HG02588 (cell line): ENCODE results near the gene MANEAL.

Experiments
- ATAC-seq: cut with Tn5 transposase; IDR thresholded peaks from one replicate; pipeline ENCODE4 v1.9.1; 2021; ENCODE audit warnings: mild to moderate bottlenecking, moderate library complexity; ENCODE audit not compliant: unreplicated experiment

The MANEAL gene

DNA sequence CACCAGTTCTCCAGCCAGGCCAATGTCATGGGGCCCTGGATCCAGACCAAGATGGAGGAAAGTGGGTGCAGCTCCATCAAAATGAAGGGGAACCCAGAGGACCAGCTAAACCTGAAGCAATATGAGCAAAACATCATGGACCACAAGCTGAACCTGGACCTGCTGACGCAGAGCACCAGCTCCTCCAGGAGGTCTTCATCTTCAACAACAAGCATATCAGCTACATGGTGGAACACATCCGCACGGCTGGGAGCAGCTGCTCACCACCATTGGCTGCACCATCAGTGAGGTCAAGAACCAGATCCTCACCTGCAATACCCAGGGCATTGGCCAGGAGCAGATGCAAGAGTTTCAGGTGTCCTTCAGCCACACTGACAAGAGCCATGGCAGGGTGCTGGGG, 15.0 kb upstream of the MANEAL start:
- no peak for ATAC-seq

DNA sequence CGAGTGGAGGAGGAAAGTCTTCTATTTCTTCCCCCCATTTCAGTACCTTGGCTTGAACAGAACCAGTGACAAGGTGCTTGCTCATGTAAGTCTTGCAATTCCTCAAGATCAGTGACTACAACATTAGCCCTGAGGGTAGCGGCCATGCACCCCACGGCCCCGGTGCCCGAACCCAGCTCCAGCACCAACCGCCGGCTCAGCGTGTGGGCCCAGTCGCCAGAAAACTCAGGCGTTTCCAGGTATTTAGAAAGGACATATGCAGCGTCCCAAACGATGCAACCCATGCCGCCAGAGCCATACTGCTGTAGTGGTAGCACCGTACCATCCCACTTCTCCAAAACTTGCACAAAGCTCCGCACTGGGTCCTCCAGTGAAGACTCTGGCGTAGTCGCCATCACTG, 11.2 kb upstream of the MANEAL start:
- no peak for ATAC-seq

DNA sequence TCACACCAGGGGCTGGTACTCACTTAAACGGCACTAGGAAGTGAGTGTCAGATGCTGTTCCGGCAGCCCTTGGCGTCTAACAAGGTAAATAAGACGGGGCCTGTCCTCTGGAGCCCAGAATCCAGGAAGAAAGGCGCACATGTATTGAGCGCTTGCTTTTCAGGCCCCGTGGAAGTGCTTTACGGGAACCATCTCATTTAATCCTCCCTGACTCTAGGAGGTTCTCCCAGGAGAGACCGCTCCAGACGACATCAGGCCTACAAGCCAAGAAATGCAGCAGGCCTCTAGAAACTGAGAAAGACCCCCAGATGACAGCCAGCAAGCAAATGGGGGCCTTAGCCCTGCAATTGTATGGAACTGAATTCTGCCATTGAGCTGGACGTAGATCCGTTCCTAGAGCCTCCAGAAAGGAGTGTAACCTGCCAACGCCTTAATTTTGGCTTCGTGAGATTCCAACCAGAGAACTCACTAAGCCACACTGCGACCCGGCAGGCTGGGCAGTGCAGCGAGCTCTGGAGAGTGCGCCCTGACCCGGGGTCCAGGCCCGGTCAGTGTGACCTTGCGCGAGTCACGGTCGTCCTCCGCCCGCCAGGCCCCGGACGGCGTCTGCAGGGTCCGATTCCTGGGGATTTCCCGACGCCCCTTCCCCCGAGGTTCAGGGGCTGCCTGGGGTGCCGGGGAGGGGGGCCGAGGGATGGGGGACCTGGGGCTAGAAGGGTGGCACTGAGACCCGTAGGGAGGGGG, 532 bp upstream of the MANEAL start:
- no peak for ATAC-seq

DNA sequence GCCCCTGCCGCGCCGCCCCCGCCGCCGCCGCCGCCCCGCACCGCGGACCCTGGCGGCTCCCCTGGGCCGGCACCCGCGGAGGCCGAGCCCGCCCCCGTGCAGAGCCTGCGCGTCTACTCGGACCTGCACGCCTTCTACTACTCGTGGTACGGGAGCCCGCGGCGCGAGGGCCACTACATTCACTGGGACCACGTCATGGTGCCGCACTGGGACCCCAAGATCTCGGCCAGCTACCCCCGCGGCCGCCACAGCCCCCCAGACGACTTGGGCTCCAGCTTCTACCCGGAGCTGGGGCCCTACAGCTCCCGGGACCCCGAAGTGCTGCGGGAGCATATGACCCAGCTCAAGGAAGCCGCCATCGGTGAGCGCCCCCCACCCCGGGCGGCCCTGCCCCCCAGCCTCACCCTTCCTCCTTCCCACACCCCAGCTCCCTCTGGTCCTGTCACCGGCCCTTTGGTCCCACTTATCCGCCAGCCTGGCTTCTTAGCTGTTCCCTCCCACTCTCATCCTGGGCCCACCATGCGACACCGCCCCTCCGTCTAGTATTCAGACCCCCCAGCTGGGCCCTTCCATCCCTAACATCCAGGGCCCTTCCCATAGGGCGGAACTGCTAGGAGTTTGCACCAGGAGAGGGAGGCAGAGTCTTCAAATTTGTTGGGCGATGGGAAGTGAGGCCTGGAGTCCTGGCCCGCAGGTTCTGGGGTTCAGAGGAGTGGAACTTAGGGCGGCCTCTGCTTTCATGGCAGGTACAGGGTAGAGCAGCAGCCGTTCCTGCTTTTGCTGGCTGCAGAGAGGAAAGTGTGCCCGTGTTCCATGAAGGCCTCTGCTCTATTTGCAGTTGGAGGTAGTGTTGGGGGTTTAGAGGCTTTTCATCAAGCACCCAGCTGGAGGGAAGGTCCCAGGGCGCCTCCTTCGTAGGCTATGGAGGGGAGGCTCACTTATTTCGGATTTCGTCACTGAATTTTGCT, 1.0 kb downstream of the MANEAL start:
- peak; percentile 32 for ATAC-seq

DNA sequence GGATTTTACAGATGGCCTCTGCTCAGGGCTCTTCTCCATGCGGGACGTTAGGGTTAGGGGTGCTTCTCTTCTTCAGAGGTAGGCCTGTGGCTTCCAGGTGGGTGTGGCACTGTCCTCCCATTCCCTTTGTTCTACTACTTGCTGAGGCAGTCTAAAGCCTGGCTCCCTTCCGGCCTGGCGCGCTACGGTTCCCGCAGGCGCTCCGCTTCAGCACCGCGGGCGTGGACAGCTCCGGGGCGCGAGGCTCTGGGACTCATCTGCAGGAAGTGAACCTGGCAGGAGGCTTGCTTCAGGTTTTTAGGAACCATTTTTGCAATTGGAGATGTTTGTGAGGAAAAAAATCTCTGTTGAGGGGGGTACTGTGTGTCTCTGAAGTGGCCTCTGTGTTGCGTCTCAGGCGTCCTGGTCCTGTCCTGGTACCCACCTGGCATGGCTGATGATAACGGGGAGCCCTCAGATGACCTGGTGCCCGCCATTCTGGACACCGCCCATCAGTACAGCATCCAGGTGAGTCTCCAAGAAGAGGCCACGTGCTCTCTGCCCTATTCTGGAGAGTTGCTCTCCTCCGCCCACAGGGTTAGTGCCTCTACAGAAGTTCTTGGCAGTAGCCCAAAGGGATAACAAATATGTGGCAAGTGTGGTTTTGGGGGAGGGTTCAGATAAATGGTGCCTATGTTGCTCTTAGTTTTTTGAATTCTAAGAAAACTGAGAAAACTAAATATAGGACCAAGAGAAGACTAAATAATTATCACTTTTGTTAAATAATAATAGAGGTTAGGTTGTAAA, 1.9 kb downstream of the MANEAL start:
- ATAC-seq = no peak

DNA sequence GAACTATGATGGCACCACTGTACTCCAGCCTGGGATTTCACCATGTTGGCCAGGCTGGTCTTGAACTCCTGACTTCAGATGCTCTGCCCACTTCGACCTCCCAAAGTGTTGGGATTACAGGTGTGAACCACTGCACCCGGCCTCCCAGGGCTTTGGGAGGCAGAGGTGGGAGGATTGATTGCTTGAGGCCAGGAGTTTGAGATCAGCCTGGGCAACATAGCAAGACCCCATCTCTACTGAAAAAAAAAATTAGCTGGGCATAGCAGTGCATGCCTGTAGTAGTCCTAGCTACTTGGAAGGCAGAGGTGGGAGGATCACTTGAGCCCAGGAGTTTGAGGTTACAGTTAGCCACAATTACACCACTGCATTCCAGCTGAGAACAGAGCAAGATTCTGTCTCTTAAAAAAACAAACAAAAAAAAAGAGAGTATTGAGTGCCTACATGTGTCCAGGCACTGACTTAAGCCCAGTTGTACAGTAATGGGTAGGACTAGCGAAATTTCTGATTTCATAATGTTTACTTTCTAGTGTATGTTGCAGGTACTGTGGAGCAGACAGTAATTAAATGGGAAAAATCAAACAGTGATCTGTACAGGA, 4.2 kb downstream of the MANEAL start:
- ATAC-seq = no peak

DNA sequence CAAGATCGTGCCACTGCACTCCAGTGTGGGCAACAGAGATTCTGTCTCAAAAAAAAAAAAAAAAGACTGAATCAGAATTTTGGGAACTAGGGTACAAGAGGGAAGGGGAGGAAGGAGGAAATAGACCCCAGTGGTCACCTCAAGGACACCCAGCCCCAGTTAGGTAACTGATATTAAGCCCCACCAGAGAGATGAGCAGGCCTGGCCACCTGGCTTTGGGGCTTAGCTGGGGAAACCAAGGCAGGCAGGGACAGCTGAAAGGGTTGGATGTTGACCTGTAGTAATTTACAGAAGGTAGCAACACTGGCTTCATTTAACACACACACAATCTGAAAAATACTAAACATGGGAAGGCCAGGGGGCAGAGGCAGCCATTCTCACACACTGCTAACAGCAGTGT, 8.8 kb downstream of the MANEAL start:
- ATAC-seq = no peak

DNA sequence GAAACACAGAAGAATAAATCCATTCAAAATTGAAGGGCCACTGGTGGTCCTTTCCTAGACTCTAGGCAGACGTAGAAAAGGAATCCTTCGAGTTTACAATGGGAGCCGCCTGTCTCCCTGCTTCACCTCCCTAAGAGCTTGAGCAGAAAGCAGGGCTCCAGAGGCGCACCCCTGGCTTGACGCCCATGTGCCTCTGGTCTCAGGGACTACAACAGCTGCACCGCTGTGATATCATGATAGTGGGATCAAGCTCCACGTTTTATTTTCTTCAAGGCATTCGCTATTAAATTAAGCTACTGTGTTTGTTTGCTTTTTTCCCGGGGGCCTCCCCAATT, 13.5 kb downstream of the MANEAL start:
- ATAC-seq = no peak

DNA sequence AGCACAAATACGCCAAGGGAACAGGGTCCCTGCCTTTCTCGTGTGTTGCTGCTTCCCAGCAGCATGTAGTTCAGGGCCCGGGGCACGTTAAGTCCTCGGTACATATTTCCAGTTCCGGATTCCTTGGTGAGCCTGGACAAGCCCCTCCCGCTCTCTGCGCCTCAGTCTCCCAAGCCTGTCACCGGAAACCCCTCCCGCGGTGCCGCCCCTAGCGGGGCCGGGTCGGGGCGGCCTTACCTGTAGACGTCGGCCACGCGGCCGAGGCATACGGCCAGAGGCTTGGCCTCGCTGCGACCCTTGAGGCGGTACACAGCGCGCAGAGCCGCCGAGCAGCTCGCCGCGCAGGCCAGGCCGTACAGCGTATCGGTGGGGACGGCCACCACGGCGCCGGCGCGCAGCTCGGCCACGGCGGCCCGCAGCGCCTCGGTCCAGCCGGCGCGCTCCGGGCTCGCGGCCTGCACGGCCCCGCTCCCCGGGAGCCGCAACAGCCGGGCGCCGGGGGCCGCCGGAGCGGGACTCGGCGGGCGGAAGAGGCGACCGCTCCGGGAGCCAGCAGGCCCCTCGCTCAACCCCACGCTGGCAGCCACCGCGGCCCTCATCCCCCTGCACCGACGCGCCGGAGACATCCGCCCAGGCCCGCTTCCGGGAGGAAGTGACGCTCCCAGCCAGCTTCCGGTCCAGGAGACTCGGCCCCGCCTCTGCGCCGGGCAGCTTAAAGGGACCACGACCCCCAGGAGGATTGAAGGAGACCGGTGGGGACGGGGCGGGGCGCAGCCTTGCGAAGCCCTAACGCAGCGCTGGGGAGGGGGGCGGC, 14.1 kb downstream of the MANEAL start, which contains the start of the genes C1orf122 and YRDC:
TSS of gene C1orf122 (plus strand) at position 236 of the 814 bp plus-strand sequence. CDS start 615 bp downstream, outside the sequence.
TSS of gene YRDC (minus strand) at position 654 of the 814 bp plus-strand sequence. CDS start at position 626, 28 bp downstream.
- ATAC-seq = peak; percentile 86

DNA sequence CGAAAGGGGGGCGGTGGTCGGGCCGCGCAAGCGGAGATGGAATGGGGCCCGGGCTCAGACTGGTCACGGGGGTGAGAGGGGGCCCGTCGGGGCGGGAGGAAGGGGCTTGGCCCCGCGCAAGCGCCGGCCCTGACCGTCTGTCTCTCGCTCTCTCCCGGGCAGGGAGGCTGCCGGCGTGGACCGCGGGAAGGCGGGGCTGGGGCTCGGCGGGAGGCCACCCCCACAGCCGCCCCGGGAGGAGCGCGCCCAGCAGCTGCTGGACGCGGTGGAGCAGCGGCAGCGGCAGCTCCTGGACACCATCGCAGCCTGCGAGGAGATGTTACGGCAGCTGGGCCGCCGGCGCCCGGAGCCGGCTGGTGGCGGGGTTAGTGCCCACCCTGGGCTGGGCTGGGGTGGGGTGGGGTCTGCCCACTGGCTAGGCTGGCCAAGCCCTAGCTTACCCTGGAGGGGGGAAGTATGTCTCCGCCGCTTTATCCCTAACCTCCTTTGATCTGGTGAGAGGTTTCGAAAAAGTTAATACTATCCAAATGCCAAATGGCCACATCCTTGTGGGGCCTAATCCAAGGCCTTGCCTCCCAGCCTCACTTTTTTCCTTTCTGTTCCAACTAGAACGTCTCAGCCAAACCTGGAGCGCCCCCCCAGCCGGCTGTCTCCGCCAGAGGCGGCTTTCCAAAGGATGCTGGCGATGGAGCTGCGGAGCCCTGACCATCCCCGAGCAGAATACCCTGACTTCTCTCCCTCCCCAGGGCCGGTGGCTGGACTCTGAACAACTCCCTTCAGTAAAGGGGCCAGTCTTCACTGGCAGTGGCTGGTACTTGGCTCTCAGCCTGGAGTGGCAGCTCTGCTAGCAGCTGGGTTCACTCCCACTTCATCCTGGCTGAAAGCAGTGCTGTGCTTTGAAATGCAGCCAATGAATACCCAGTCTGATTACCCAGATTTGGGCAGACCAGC, 15.0 kb downstream of the MANEAL start:
- peak; percentile 36 for ATAC-seq

DNA sequence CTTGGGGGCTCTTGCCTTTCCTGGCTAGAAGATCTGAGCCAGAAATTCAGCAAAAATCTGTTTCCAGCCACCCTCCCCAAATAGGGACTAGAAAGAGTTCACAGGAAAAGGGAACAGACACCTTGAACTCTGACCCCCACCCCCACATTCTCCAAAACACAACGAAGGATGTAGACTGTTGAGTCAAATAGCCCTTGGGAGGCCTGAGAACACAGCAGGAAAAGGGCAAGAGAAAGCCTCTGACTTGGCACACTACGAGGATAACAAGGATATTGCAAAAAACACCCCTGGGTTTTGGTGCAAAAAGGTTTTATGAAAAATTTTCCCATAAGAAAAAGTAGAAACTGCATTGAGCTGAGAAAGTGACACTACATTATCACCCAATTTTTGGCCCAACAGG, 16.3 kb downstream of the MANEAL start:
- no peak for ATAC-seq

DNA sequence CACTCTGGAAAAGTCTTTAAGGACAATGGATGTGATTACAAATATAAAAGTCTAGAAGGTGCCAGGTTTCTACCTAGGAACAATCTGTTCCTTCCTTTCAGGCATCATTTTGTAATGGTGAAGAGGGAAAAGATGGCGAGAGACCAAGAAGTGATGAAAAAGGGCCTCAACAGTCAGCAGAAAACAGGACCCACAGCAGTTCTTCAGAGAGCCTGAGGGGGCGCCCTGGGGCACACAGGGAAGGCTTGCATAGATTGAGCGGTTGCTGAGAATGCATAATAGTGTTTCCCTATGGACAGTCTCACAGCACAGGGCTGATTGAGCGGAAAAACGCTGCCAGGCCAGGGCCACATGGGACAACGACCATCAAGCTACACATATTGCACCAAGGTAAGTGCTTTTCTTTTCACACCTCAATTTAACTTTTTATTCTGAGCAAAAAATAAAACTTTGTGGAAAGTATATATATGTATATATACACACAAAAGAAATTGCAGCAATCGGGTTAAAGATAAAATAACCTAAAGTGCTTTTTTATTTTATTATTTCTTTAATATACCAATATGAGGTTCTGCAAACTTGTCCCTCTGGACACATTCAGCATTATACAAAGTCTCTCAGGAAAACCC, 17.5 kb downstream of the MANEAL start:
- ATAC-seq = no peak

DNA sequence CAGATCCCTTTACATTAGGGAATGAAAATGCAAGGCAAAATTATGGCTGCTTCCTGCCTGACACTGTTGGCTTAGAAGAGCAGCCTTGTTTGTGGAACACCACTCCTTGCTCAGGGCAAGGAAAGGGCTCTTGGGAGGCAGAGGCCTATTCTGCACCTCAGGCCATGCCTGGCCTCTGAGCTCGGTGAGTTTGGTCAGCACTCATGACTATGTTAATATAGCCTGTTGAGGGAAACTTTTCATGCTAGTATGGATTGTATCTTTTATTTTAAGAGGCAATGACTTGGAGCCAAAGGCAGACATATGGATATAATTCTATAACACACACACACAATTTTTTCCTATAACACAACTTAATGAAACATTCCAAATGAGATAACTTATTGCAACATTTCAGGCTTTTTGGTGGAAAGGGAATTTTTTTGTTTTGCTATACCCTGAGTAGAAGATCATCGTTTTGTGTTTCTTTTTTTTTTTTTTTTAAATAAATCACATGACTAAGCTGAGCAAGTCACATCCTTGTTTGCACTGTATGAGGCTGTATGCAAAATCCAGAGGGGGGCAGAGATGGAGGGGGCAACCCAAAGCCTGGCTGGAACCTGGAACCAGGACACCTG, 20.0 kb downstream of the MANEAL start:
- ATAC-seq = no peak

DNA sequence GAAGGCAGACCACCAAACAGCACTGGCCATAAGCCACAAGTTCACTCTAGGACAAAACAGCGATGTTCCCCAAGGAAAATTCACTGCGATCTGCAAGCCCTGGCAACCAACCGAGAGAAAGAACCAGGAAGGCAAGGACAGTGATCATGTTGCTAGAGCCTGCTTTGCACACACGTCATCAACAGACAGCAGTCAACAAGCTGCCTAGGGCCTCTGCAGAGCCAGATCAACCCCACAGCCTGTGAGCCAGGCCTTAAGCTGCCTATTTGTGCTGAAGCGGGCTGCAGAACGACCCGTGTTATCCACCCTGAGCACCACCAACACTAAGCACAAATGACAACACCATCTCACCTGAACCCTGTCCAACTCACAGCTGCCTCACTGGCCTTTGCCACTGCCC, 20.6 kb downstream of the MANEAL start:
- ATAC-seq = no peak

DNA sequence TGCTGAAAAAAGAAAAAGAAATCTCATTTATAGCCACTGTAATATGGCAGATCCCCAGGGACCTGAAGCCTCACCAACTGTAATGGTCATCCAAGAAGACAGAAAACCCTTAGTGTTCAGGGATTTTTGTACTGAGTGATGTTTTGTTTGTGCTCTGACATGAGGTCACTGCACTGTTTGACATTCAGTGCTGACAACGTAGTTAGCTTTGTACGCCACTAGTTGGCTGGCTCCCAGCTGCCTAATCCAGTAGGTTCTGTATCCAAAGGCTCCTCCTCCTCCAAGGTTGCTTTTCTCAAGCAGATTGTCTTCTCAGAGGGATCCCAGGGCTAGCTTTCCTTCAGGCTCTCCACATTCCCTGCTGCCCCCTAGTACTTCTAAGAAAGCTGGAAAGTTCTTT, 23.8 kb downstream of the MANEAL start:
- ATAC-seq = no peak

DNA sequence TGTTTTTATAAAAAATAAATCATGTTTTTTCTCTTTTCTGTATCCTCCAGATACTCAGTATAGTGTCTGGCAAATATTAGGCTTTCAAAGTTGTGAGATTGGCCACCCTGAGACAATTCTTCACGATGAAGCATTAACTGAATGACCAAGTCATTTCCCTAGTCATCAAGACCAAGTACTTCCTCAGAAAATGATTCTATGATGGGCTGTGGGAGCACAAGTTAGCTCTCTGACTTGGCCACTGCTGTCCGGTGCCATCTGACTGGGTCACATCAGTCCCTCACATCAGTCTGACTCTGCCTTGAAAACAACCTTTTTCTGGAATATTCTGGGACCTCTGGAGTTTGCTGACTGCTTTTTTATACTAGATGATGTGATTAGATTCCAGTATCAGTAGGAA, 27.8 kb downstream of the MANEAL start:
- ATAC-seq = no peak

DNA sequence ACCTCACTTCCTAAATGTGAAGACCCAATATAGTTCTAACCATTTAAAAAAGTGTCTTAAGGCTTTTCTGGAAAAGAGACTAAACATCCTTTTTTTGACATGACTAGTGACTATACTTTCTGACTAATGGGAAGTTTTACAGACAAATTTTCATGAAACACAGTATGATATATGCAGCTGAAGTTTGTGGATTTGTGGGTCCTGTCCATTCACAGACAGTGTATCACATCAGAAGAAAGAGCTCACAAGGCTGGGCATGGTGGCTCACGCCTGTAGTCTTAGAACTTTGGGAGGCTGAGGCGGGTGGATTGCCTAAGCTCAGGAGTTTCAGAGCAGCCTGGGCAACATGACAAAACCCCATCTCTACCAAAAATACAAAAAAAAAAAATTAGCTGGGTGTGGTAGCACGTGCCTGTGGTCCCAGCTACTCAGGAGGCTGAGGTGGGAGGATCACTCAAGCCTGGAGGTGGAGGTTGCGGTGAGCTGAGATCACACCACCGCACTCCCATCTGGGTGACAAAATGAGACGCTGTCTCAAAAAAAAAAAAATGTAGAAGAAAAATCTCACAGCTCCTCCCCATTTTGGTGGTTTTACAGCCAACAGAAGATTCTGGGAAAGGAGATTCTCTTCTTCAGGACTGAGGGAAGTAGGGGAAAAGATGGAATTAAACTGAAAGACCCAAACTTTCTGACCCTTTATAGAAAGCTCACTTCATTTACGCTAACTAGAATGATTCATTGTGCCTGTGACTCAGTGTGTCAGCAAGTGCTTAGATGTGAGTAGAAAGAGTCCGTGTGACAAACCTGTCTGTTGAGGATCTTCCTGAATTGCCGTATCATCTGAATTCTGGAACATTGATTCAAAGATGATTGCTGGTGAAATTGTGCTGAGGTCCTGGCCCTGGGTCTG, 29.5 kb downstream of the MANEAL start:
- ATAC-seq = no peak
